AG09319 (cell line): ENCODE data around the gene ADAP1.

Experiments used
- DNase-seq: peaks from one replicate; pipeline ENCODE4 v3.0.0-alpha.2; 2010; ENCODE audit warnings: low read depth; ENCODE audit errors: extremely low read depth
- TF ChIP-seq, protein P1 (sequence below): IDR thresholded peaks from 2 replicates; pipeline ENCODE4 v1.5.1; 2011; ENCODE audit warnings: low read depth, mild to moderate bottlenecking, inconsistent platforms, low read length, moderate library complexity

The ADAP1 gene

GRCh38 chr7:885893-886625 is 68.4 kb downstream of the ADAP1 start:
- DNase-seq: no peak
- TF ChIP-seq, protein P1, sequence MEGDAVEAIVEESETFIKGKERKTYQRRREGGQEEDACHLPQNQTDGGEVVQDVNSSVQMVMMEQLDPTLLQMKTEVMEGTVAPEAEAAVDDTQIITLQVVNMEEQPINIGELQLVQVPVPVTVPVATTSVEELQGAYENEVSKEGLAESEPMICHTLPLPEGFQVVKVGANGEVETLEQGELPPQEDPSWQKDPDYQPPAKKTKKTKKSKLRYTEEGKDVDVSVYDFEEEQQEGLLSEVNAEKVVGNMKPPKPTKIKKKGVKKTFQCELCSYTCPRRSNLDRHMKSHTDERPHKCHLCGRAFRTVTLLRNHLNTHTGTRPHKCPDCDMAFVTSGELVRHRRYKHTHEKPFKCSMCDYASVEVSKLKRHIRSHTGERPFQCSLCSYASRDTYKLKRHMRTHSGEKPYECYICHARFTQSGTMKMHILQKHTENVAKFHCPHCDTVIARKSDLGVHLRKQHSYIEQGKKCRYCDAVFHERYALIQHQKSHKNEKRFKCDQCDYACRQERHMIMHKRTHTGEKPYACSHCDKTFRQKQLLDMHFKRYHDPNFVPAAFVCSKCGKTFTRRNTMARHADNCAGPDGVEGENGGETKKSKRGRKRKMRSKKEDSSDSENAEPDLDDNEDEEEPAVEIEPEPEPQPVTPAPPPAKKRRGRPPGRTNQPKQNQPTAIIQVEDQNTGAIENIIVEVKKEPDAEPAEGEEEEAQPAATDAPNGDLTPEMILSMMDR: no peak

GRCh38 chr7:885261-885892 is 69.1 kb downstream of the ADAP1 start:
- TF ChIP-seq, protein P1: no peak

GRCh38 chr7:884191-885003 is 70.1 kb downstream of the ADAP1 start:
- DNase-seq: no peak
- TF ChIP-seq, protein P1: no peak

More at GRCh38 chr7:885261-885892, 69.1 kb downstream of the ADAP1 start:
- no peak for DNase-seq

DNA sequence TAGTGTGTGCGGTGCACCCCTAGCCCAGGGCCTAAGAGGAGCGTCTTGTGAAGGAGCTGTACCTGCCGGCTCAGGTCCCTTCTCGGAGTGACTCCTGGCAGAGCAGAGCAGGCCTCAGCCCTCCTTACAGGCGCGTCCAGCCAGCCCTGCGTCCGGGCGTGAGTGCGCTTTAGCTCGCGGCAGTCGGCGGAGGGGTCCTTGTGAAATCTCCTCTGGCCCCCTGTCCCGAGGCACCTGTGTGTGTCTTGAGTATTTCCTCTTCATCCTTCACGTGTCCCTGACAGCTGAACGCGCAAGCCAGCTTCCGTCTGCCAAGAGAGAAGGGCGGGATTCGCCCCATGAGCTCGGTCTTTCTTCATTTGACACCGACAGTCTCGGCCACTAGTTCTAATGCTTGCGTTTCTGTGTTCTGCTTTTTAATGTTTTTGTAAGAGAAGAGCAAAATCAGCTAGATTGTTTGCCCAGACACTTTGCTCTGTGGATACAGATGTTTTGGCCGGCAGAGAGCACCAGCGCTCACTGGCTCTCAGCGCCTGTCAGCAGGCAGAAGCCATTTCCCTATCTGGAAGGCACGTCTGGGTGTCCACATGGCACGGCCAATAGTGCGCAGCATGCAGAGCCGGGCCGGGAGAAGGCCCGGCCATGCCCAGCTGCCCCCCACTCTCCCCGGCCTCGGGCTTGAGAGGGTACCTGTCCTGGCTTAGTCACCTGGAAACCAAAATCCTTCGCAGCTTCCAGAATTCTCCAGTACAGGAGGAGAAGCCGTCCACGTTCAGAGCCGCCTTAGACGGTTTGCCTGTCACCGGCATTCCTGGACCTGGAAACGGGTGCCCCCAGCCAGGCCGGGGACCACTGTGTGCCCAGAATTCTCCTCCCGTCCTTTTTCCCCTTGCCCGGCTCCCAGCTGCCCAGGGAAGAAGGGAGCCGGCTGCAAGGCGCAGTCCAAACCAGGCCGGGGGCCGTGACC is 71.1 kb downstream of the ADAP1 start:
- TF ChIP-seq, protein P1: no peak
- DNase-seq: no peak

- TF ChIP-seq, protein P1: no peak
- DNase-seq: no peak
Measured at GRCh38 chr7:882336-883035, 72.0 kb downstream of the ADAP1 start.

DNA sequence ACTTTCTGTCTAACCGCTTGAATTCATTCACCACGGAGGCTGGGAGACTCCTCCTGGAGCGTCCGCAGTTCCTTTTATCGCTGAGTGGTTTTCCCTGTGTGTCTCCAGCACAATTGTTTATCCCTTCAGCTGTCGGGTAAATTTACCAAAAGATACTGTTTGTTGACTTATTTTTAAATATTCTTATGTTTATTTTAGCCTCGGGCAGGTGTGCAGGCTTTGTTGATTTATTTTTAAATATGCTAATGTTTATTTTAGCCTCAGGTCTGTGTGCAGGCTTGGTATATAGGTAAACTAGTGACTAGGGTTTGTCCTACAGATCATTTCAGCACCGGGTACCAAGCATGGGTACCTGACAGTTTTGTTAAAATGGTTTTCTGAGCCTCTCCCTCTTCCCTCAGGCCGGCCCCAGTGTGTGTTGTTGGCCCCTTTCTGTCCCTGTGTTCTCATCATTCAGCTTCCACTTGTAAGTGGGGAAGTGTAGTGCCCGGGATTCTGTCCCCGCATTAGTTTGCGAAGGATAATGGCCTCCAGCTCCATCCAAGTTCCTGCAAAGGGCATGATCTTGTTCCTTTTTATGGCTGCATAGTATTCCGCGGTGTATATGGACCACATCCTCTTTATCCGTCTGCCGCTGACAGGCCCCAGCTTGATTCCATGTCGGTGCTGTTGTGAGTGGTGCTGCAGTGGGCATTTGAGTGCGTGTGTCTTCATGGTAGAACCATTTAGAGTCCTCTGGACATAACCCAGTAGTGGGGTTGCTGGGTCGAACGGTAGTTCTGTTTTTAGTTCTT is 72.8 kb downstream of the ADAP1 start:
- DNase-seq: no peak
- TF ChIP-seq, protein P1: no peak
